HG03108 (cell line): ENCODE results near the gene ANKRD11.
"Not testable (repeated sequence)": the region's sequence is repeated elsewhere in the genome, so short reads cannot be mapped to it uniquely, and the experiment has no call there.

Source experiments
- ATAC-seq: cut with Tn5 transposase; IDR thresholded peaks from one replicate; pipeline ENCODE4 v1.9.1; 2021; ENCODE audit warnings: moderate library complexity; ENCODE audit not compliant: unreplicated experiment

Gene ANKRD11

GRCh38 chr16:89304941-89305705 lies 185.2 kb downstream of the ANKRD11 start:
- ATAC-seq = no peak

GRCh38 chr16:89304181-89304851 lies 186.0 kb downstream of the ANKRD11 start:
- no peak for ATAC-seq

- ATAC-seq = no peak
Observed at GRCh38 chr16:89303617-89304016, 186.7 kb downstream of the ANKRD11 start.

GRCh38 chr16:89300976-89301360 lies 189.4 kb downstream of the ANKRD11 start:
- ATAC-seq = no peak

- no peak for ATAC-seq
Observed at GRCh38 chr16:89300311-89300975, 189.9 kb downstream of the ANKRD11 start.

- not testable (repeated sequence) for ATAC-seq
Observed at GRCh38 chr16:89299357-89300111, 190.8 kb downstream of the ANKRD11 start.

- ATAC-seq = no peak
Observed at GRCh38 chr16:89298623-89299225, 191.6 kb downstream of the ANKRD11 start.

- ATAC-seq = no peak
Observed at GRCh38 chr16:89297910-89298545, 192.3 kb downstream of the ANKRD11 start.

- no peak for ATAC-seq
Observed at GRCh38 chr16:89297156-89297874, 193.0 kb downstream of the ANKRD11 start.

- ATAC-seq = no peak
Observed at GRCh38 chr16:89295915-89296314, 194.4 kb downstream of the ANKRD11 start.

- ATAC-seq = no peak
Observed at GRCh38 chr16:89295071-89295900, 195.1 kb downstream of the ANKRD11 start.

- no peak for ATAC-seq
Observed at GRCh38 chr16:89294486-89294885, 195.9 kb downstream of the ANKRD11 start.

GRCh38 chr16:89293276-89294143 lies 196.9 kb downstream of the ANKRD11 start:
- no peak for ATAC-seq

- ATAC-seq = no peak
Observed at GRCh38 chr16:89292443-89293078, 197.8 kb downstream of the ANKRD11 start.

- no peak for ATAC-seq
Observed at GRCh38 chr16:89291776-89292175, 198.6 kb downstream of the ANKRD11 start.

- no peak for ATAC-seq
Observed at GRCh38 chr16:89291363-89291762, 199.0 kb downstream of the ANKRD11 start.

- no peak for ATAC-seq
Observed at GRCh38 chr16:89290887-89291286, 199.5 kb downstream of the ANKRD11 start.
